Measurements from ENCODE around the gene KIF26B. TPM values are rescaled to one million over a fixed set of nuclear protein-coding genes. Genes with fewer than 3 reads are reported as not detected.

KIF26B gene
- total RNA-seq, 1 experiment from 2014 or later, result 1.2 TPM

- ATAC-seq, result no peak
- TF ChIP-seq ERG (CRISPR knock-in tag; IDR thresholded peaks at IDR 0.05) (no peak), E2F1 (CRISPR knock-in tag; IDR thresholded peaks at IDR 0.05) (no peak), SP1 (CRISPR knock-in tag; conservative IDR thresholded peaks at IDR 0.05) (no peak), NFE2L1 (CRISPR knock-in tag; IDR thresholded peaks at IDR 0.05) (no peak), ZNF219 (CRISPR knock-in tag; IDR thresholded peaks at IDR 0.05; ENCODE audit: borderline replicate concordance) (no peak), ZBTB21 (CRISPR knock-in tag; IDR thresholded peaks at IDR 0.05; ENCODE audit: borderline replicate concordance) (no peak), ZNF416 (CRISPR knock-in tag; IDR thresholded peaks at IDR 0.05) (no peak), MAX (CRISPR knock-in tag; IDR thresholded peaks at IDR 0.05) (no peak), ESRRA (CRISPR knock-in tag; IDR thresholded peaks at IDR 0.05; ENCODE audit: borderline replicate concordance) (no peak), CBFB (CRISPR knock-in tag; IDR thresholded peaks at IDR 0.05; ENCODE audit: low read depth) (no peak)
- Mint-ChIP-seq H3K27ac (no peak overlapping the region), H3K36me3 (no peaks in the 10 kb centered on the region), H3K4me3 (no peak overlapping the region), H3K9me3 (no peaks in the 10 kb centered on the region), H3K27me3 (ENCODE audit: low read depth) (peaks cover 21% of the 10 kb centered on the region), H3K4me1 (no peaks in the 10 kb centered on the region)
- DNase-seq (ENCODE audit: low spot score), result no peak
- ChIA-PET CTCF (no interaction called here), POLR2A (no interaction called here)
These were observed 536.3 kb downstream of the KIF26B start for GRCh38 chr1:245690946-245691541.

- Mint-ChIP-seq H3K27me3 (ENCODE audit: low read depth) (peaks cover 17% of the 10 kb centered on the region), H3K4me1 (no peaks in the 10 kb centered on the region), H3K9me3 (no peaks in the 10 kb centered on the region), H3K4me3 (no peak overlapping the region), H3K27ac (no peak overlapping the region), H3K36me3 (no peaks in the 10 kb centered on the region)
- ChIA-PET CTCF (no interaction called here), POLR2A (no interaction called here)
- no peak for ATAC-seq
- DNase-seq (ENCODE audit: low spot score), result no peak
- TF ChIP-seq PREB (CRISPR knock-in tag; IDR thresholded peaks at IDR 0.05; ENCODE audit: borderline replicate concordance) (no peak), ZNF532 (CRISPR knock-in tag; IDR thresholded peaks at IDR 0.05; ENCODE audit: borderline replicate concordance) (no peak), USF1 (CRISPR knock-in tag; IDR thresholded peaks at IDR 0.05) (no peak), FOXK1 (CRISPR knock-in tag; IDR thresholded peaks at IDR 0.05) (no peak), NFE2L1 (CRISPR knock-in tag; IDR thresholded peaks at IDR 0.05) (no peak), SOX15 (CRISPR knock-in tag; IDR thresholded peaks at IDR 0.05) (no peak), CBFB (CRISPR knock-in tag; IDR thresholded peaks at IDR 0.05; ENCODE audit: low read depth) (no peak), AR (CRISPR knock-in tag; IDR thresholded peaks at IDR 0.05) (no peak), ATF6 (CRISPR knock-in tag; IDR thresholded peaks at IDR 0.05) (no peak), ZNF671 (CRISPR knock-in tag; IDR thresholded peaks at IDR 0.05) (no peak), ZNF138 (CRISPR knock-in tag; conservative IDR thresholded peaks at IDR 0.05) (no peak), MYBL2 (CRISPR knock-in tag; IDR thresholded peaks at IDR 0.05) (no peak), MAX (CRISPR knock-in tag; IDR thresholded peaks at IDR 0.05) (no peak), TEAD4 (CRISPR knock-in tag; IDR thresholded peaks at IDR 0.05) (no peak)
These were observed 537.1 kb downstream of the KIF26B start for GRCh38 chr1:245691897-245692296.
